NCI-H510A treated with DMSO at 0.1 percent for 48 hours (cell line): ENCODE measurements around the gene NME2.
"Not testable (repeated sequence)": the region's sequence is repeated elsewhere in the genome, so short reads cannot be mapped to it uniquely, and the experiment has no call there.

Experiments used
- DNase-seq: peaks from one replicate; lab custom pipeline; 2025; lab: John Stamatoyannopoulos, UW

Gene NME2

DNA sequence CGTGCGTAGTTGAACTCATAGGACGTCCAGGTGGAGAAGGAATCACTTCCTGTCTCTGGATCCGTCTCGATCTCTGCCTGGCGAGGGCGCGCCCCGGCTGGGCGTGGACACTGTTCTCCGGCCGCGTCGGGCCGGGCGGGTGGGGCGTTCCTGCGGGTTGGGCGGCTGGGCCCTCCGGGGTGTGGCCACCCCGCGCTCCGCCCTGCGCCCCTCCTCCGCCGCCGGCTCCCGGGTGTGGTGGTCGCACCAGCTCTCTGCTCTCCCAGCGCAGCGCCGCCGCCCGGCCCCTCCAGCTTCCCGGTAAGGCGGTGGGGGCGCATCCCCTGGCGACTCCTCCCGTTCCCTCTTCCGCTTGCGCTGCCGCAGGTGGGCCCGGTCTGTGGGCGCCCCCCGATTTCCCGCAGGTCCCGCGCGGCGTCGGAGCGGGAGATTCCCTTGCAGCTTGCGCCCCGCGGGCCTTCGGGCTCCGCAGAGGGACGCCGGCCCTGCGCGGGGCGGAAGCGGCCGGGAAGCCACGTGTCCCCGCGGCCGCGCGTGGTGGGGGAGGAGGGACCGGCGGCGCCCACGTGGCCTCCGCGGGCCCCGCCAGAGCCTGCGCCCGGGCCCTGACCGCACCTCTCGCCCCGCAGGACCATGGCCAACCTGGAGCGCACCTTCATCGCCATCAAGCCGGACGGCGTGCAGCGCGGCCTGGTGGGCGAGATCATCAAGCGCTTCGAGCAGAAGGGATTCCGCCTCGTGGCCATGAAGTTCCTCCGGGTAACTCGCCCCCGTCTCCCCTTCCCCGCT lies at the start of gene NME2:
Gene NME2, plus strand, starts transcription at position 214 of the 789 bp plus-strand sequence. Its CDS starts 420 bp downstream, at position 634.
- peak; percentile 89 for DNase-seq

DNA sequence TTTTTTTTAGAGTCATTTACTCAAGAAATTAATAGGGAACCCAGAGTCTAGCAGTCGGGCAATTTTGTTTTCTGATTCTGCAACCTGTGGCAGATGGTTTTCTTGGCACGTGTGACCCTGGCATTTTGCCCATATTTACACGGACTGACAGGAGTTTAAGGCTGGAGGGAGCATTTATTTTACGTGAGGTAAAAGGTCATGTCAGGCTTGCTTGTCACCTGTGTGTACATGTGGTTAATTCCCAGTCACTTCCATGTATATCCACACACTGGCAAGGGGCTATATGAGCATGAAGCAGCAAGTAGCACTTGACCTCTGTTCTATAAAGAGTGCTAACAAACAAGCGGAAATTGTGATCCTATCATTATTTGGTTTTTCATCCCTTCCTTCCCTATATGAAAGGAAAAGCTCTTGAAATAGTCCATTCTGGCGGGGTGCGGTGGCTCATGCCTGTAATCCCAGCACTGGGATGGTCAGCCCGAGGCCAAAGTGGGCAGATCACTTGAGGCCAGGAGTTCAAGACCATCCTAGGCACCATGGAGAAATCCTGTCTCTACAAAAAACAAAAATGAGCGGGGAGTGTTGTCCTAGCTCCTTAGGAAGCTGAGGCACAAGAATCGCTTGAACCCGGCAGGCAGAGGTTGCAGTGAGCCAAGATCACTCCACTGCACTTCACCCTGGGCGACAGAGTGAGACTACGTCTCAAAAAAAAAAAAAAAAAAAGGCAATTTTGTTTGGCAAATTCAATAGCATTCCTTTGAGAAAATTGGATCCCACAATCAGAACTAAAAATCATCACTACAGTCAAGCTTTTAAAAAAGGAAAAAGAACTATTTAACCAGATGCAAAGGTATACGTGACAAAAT lies 47.6 kb upstream of the NME2 start:
- DNase-seq, result peak; percentile 94

DNA sequence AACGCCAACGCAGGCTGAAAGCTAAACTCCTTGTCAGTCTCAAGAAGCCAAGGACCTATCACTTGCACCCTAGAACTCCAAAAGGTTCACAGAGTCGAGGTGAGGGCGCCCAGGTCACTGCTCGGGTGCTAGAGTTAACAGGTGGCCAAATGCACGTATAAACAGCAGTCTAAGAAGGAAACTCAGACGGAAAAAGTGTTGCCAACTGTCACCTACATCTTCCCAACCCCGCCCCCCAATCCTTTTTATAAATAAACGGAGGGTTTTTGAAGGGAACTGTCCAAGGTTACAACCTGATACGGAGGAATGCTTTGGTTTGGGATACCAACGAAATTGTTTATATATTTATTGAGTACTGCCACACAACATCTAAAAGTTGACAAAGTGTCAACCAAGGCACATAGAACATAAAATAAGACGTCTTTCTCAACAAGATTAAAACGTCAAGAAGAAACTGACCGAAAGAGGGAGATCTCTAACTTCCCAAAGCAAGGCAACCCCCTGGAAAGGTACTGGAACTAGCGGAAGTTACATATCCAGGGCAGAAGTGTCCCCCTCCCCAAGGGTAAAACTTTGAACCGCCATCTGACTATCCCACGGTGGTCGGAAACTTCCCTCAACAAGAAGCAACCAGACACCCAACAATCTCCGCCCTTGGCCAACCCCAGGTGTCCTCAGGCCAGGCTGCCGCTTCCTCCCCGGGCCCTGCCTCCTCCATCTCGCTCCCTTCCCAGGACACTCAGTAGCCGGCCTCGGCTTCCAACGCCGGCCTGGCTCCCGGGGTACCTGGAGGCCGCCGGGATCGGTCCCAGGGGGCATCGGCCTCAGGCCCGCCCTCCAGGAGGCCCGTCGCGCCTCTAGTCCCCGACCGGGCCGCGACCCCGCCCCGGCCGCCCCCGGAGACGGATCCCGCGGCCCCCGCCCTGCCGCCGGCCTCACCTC lies 46.5 kb upstream of the NME2 start:
- no peak for DNase-seq

DNA sequence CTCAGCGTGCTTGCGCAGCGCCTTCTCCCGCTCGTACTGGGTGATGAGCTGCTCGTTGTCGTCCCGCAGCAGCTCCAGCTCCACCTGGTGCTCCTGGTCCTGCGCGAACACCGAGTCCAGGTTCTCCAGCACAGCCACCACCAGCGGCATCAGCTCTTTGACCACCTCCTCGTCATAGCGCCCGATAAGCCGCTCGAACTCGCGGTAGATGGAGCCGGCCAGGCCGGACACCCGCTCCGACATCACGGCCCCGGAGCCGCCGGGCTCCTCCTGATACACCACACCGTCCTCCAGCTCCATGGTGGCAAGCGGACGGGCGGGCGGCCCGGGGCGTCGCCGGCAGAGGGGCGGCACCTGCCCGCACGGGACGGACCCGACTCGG lies 45.9 kb upstream of the NME2 start:
- no peak for DNase-seq

DNA sequence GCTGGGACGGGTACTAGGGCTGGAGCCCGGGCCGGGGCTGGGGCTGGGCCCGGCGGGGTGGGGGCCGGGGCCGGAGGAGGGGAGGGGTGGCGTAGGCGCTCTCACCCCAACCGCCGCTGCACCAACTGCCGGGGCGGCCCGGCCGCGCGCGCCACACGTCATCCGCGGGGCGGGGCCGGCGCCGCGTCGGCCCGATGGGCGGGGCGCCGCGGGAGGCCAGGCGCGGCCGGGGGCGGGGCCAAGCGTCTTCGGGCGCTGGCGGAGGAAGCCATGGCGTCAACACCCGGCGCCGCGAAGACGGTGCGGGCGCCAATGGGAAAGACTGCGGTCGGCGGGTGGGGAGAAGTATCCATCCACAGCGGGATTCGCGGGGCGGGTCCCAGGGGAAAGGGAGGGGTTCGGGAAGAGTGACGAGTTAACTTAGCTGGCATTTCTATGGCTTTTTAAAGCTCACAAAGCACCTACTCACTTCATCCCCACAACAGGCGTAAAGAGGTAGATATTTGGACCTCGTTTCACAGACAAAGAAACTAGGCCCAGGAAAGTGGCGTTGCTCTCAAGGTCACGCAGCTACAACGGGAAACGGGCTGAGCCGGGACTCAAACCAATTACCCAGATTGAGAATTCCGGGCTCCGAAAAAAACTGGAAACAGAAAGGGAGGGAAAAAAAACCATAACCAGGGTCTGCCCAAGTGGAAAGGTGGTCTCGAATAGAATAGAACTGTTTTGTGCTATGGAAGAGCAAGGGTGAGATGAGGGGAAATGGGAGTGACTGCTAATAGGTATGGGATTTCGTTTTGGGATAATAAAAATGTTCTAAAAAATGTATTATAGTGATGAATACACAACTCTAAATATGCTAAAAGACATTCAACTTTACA lies 45.2 kb upstream of the NME2 start, which contains the start of gene SPAG9:
Gene SPAG9, minus strand, starts transcription at position 130 of the 881 bp plus-strand sequence. CDS start 212 bp downstream, outside the sequence.
- peak; percentile 96 for DNase-seq

DNA sequence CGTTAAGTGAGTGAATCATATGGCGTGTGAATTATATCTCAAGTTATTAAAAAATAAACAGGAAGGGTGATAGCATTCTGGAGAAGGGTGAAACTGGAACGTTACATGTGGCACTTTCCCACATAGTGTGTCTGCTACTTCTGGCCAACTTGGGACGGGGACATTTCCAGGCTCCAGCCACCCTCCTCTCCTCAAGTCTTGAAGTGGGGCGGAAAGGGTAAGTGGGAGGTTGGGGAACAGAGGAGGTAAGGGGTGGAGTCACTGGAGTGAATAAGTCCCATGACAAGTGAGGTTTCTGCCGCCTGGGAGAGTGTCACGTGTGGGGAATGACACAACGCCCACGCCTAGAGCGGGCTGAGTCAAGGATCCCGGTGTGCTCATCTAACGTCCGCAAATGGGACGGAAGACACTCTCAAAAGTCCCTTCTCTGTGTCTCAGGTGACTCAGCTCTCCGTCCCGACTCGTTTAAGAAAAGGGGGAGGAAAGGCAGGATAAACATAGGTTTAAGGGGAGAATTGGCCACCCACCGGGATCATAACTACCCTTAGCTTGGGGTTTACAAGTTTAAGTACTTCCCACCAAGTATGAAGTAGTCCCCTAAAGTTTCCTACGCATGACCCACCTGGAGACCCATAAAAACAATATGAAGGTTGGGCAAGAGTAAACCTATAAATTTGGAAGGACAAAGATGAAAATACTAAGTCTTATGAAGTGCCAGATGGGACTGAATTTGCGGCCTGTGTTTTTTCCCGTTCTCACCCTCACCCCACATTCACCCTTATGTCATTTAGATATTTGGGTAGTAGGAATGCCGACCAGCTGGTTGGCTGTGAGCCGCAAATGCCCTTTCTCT lies 44.4 kb upstream of the NME2 start:
- DNase-seq, result peak; percentile 65

DNA sequence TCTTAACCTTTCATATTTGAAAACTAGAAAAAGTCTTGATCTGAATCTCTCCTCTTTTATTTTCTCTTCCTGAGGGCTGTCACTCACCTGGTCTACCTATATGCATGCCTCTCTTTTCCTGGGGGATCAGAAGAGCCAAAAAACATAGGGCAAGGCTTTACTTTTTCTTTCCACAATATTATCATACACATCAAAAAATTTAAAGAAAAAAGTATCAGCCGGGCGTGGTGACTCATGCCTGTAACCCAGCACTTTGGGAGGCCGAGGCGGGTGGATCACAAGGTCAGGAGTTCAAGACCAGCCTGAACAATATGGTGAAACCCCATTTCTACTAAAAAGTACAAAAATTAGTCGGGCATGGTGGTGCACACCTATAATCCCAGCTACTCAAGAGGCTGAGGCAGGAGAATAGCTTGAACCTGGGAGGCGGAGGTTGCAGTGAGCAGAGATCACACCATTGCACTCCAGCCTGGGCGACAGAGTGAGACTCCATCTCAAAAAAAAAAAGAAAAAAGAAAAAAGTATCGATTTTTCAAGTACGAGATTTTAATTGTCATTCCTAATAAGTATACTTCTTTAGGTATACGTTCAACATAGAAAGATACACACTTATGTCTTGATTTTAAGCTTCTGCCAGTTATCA lies 43.6 kb upstream of the NME2 start:
- DNase-seq, result not testable (repeated sequence)

DNA sequence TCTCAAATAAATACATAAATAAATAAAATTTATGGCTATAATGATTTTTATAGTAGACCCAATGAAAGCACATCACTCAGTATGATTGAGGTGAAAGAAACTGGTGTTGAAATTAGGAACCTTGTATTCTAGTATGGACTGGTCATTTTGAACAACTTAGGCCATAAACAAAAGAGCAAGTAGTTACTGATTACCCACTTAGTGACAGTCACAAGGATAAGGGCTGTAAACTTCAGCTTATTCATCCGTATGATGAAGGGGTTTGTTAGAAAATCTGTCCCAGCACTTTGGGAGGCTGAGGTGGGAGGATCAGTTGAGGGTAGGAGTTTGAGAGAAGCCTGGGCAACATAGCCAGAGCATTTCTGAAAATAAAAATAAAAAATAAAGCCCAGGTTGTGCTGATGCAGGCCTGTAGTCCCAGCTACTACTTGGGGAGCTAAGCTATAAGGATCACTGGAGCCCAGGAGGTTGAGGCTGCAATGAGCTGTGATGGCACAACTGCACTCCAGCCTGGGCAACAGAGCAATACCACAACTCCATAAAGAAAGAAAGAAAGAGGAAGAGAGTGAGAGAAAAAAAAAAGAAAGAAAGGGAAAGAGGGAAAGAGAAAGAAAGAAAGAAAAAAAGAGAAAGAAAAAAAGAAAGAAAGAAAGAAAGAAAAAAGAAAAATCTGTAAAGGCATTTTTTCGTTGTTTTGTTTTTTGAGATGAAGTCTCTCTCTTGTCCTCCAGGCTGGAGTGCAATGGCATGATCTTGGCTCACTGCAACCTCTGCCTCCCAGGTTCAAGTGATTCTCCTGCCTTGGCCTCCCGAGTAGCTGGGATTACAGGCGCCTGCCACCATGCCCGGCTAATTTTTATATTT lies 41.3 kb upstream of the NME2 start:
- DNase-seq, result no peak

DNA sequence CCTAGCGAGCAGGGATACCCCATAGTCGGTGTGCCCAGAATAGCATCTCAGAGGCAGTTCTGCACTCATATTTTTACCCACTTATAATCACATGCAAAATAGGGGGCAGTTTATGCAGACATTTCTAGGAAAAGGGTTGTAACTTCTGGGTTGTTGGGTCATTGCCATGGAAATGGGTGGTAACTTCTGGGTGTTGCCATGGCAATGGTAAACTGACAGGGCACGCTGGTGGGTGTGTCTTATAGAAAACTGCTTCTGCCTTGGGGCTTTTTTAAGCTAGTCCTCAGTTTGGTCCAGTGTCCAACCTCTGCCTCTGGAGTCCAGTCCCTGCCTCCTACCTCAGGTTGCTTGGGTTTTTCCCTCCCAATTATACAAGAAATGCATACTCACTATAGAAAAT lies 38.1 kb upstream of the NME2 start:
- no peak for DNase-seq

DNA sequence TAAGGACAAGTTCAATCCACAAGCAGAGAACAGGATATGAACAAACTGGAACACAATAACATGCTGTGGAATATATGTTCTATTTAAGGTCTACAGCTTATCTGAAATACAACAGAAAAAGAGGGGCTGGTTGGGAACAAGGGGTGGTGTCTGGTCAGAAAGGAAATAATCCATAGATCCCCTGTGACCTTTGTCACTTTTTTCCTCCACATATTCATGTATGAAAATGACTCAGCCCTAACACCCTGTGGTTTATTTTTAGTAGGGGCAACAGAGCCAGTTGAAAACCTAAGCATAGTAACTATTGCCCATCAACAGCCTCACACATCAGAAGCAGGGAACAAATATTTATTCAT lies 33.3 kb upstream of the NME2 start:
- no peak for DNase-seq

DNA sequence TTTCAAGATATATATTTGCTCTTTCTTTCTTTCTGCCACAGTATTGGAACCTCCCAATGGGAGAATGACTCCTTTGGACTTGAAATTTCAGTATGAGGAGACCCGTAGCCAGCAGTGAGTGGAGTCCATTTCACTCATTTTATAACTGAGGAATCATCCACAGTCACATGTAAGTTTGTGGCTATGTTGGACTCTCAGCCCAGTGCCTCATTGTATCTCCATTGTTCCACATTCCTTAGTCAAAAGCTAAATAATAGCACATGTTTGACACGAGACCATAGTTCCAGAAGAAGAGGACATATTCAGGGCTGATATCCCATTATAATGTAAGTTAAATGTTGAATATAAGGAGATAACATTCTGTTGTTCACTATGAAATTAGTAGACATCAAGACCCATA lies 32.8 kb upstream of the NME2 start:
- no peak for DNase-seq

DNA sequence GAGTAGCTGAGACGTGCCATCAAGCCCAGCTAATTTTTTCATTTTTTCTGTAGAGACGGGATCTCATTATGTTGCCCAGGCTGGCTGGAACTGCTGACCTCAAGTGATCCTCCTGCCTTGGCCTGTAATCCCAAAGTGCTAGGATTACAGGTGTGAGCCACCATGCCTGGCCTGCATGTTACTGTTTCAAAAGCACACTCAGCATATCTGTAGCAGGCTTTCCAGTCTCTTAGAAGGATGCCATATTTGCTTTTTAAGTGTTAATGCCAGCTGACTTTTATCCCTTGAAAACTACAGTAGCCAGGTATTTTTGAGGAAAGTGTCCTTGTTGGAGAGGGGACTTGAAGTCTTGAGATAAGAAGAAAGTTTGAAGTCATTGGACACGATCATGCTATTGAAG lies 30.3 kb upstream of the NME2 start:
- DNase-seq, result no peak

DNA sequence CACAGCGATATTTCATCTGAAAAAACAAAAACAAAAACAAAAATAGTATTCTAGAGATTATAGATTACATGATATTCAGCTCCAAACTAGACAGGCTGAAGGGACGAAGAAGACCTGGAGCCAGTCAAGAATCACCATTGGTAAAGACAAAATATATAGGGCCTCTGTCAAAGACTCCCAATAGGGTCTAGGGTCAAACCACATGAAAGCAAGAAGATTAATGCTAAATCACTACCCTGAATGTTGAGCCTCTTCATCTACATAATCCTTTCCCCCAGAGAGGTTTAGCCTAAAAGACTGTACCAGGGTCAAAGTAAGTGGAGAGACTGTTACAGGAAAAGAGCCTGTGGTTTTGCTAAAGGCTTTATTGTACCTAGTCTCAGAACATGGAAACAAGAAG lies 23.6 kb upstream of the NME2 start:
- no peak for DNase-seq

DNA sequence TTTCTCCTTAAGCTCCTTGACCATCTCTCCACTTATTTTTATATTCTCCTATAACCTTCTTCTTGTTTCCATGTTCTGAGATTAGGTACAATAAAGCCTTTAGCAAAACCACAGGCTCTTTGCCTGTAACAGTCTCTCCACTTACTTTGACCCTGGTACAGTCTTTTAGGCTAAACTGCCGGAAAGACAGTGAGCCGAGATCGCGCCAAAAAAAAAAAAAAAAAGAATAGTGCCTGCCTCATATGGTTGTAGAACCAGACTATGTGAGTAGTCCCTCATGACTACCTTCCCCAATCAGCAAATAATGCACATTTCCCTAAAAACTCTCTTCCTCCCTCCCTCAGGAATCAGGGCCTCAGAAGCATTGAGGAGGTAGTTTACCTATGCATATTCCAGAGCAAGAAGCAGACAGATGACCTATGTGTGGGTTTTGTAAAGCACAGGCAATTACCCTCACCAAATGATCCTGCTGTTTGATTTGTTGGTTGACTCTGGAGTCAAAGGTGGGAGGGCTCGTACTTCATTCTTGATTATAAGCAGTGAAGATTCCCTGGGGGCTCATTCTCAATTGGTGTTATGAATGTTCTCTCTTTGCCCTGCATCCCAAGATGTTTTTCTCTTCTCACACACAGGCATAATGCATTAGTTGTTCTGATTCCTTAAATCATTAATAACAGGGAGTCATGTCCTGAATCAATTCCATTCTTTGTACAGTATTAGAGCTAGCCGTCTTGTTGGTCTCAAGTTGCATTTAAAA lies 21.8 kb upstream of the NME2 start:
- DNase-seq, result no peak

DNA sequence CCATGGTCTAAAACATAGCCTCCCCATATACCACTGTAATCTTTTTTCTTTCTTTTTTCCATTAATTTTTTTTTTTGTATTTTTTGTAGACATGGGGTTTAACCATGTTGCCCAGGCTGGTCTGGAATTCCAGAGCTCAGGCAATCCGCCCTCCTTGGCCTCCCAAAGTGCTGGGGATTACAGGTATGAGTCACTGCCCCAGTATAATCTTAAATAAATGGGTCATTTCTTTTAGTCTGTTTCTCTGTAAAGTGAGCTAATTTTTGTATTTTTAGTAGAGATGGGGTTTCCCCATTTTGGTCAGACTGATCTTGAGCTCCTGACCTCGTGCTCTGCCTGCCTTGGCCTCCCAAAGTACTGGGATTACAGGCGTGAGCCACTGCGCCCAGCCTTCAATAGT lies 18.6 kb upstream of the NME2 start:
- DNase-seq, result no peak

DNA sequence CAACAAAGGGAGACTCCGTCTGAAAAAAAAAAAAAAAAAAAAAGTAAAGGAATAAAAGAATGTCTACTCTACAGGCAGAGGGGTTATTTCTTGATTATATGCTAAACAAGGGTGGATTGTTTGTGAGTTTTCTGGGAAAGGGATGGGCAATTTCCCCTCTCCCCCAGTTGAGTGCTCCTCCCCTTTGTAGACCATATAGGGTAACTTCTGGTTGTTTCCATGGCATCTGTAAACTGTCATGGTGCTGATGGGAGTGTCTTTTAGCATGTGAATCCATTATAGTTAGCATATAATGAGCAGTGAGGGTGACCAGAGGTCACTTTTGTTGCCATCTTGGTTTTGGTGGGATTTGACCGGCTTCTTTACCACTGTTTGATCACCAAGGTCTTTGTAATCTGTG lies 17.0 kb upstream of the NME2 start:
- DNase-seq, result no peak

DNA sequence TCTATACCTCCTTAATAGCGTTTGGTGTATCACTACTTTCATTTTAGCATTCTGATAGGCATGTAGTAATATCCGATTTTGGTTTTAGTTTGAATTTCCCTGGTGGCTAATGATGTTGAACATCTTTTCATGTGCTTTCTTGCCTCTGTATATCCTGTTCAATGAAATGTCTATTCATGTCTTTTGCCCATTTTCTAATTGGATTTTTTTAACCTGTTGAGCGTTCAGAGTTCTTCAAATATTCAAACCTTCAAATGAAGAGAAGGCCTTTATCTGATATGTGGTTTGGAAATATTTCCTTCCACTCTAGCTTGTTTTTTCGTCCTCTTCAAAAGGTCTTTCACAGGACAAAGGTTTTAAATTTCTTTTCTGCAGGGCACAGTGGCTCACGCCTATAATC lies 15.3 kb upstream of the NME2 start:
- no peak for DNase-seq

DNA sequence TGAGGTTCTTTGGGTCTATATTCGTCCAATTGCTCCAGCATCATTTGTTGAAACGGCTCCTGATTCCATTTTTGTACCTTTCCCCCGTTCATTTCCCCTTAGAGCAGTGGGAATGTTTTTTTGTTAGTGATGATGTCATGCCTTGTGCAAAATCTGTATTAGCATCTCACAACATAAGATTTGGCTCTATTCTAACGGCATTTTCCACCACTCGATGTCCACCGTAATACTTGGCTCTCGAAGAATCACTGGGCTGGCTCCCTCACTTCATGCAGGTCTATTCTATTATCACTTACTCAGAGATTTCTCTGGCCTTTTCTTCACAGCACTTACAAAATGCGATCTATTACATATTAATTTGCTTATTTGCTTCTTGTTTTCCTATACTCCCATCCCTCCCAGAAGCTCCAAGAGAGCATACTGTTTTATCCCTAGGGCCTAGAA lies 13.4 kb upstream of the NME2 start:
- peak; percentile 59 for DNase-seq
